SH-SY5Y (cell line): ENCODE measurements around the gene SERINC5.

ENCODE experiments used
- GATA2 ChIP-seq: IDR thresholded peaks from 2 replicates; pipeline ENCODE4 v1.6.1; 2011; ENCODE audit warnings: mild to moderate bottlenecking, low read depth, low read length
- GATA3 ChIP-seq: IDR thresholded peaks from 2 replicates; pipeline ENCODE4 v1.6.1; 2011; ENCODE audit warnings: low read depth, mild to moderate bottlenecking, low read length, moderate library complexity

DNA sequence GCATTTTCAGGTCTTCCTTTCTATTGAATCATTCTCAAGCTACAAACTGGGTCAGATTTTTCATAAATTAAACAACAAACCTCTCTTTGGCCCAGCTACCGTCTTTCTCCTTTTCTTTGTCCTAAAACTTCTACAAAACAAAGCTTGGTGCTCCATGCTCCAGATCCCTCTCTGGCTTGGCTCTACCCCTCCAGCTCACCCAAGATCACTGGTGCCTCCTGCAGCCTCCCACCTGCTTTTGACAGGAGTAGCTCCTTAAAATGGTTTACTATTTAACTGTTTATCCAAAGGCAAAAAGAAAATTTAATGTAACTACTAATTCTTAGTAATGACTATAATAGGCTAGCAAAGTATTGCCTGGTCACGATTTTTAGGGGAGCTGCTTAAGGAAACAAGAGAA, 10.7 kb upstream of the SERINC5 start:
- no peak for TF ChIP-seq GATA3
- no peak for TF ChIP-seq GATA2
